A673 (cell line): Measurements from ENCODE around the gene PARP8.

Experiments used
- CTCF ChIP-seq: fragments of 300-800, 200-600 bp; sonication (generic); conservative IDR thresholded peaks from 2 replicates; pipeline ENCODE4 v1.5.1; 2017; ENCODE audit warnings: low read depth, mild to moderate bottlenecking, antibody characterized with exemption, low read length, moderate library complexity, mixed read lengths
- EZH2 ChIP-seq: fragments of 200-600 bp; sonication (generic); IDR thresholded peaks from 2 replicates; pipeline ENCODE4 v1.6.1; 2017; ENCODE audit warnings: borderline replicate concordance, low read depth, mild to moderate bottlenecking, mixed read lengths, antibody characterized with exemption, low read length; ENCODE audit not compliant: poor library complexity, severe bottlenecking

GRCh38 chr5:50744776-50745175 is 78.3 kb downstream of the PARP8 start:
- TF ChIP-seq CTCF (no peak), EZH2 (no peak)
